ENCODE measurements around the gene G0S2. TPM values are rescaled to one million over a fixed set of nuclear protein-coding genes. Genes with fewer than 3 reads are reported as not detected.

The G0S2 gene
- polyA plus RNA-seq, 3 donors, result 176 to 1,583 (median 373) TPM

DNA sequence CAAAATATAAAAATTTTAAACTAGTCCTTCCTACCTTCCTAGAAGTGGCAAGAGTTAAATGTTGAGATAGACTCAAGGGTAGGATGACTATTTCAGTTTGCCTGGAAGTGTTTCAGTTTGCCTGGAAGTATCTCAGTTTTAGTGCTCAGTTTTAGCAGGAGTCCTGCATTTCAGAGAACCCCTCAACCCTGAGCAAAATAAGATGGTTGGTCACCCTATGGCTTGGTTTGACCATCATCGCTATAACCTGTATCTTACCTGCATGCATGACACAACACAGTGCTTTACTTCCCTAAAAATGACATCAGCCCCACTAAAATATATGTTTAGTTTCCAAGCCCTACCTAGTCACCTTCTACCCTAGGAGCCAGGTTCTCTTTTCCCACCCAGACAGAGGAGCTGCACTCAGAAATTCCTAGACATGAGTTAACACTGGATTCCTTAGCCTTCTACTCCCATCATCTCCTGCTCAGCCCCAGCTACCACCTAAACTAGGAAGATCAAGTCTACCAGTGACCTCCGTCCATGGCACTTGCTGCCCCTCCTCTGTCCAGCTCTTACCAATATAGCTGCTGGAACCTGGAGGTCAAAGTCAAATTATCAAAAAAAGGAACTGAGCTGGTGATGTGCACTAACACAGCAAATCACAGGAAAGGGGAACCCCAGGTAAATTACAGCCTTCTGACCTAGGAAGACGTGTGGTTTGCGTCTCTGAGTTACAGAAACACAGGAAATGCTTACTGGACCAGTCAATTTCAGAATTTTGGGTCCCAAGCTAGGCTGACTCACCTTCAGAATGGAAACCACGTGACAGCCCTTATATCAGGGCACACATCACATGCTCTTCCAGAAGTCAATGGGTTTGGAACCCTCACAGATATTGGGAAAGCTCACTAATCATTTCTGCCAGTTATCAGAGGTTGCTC, 2.2 kb upstream of the G0S2 start:
- Mint-ChIP-seq H3K27me3 (ENCODE audit: low read depth in 3 of 3) (peaks cover 45 to 53% (median 47%) of the 10 kb centered on the region in 3 donors), H3K4me1 (peaks cover 70% of the 10 kb centered on the region), H3K4me3 (peak overlapping the region; percentile 94 to 96), H3K9me3 (peaks cover 4 to 31% (median 15%) of the 10 kb centered on the region in 7 donors), H3K27ac (peak overlapping the region; percentile 92 to 98 (median 96)), H3K36me3 (peaks cover 13 to 44% of the 10 kb centered on the region in 2 donors)
- Histone ChIP-seq H3K4me3 (replicated peaks in 1 of 3; ENCODE audit: low read depth in 2 of 3, low read length in 3 of 3) (no peak overlapping the region), H3K9me3 (replicated peaks in 1 of 2; ENCODE audit: control insufficient read depth in 1 of 2, insufficient read depth in 1 of 2, low read length in 2 of 2) (no peaks in the 10 kb centered on the region), H3K27ac (ENCODE audit: low read depth in 1 of 2, low read length in 2 of 2) (peak overlapping the region; percentile 34 to 90), H3K27me3 (ENCODE audit: control insufficient read depth in 2 of 2, insufficient read depth in 2 of 2, low read length in 2 of 2) (peaks cover 24 to 46% of the 10 kb centered on the region in 2 donors), H3K79me2 (ENCODE audit: insufficient read depth, low read length) (no peaks in the 10 kb centered on the region), H3K4me2 (replicated peaks; ENCODE audit: extremely low read depth, low read length, poor library complexity, severe bottlenecking) (peak overlapping the region; percentile 77), H3K36me3 (replicated peaks in 1 of 2; ENCODE audit: control insufficient read depth in 1 of 2, insufficient read depth in 2 of 2, low read length in 2 of 2) (no peaks in the 10 kb centered on the region), H3K4me1 (ENCODE audit: control insufficient read depth in 1 of 2, insufficient read depth in 2 of 2, low read length in 2 of 2) (peaks cover 50 to 56% of the 10 kb centered on the region in 2 donors), H2AFZ (ENCODE audit: insufficient read depth, low read depth, low read length, poor library complexity, severe bottlenecking) (no peak overlapping the region), H4K20me1 (ENCODE audit: insufficient read depth, low read length) (peaks cover 9% of the 10 kb centered on the region), H3K9ac (ENCODE audit: insufficient read depth, low read length, poor library complexity, severe bottlenecking) (peak overlapping the region; percentile 44)
- 40% methylated on average over 4 of the region's 5 CpGs for WGBS (ENCODE audit: insufficient coverage)
- intact Hi-C loops (cut with micrococcal nuclease), result loop anchor here (1.0 to 10.0 kb wide), 4 partner anchors 13 to 94 kb away; no protein-coding TSS in a partner anchor
- DNase-seq, result peak; percentile 96 to 100 (median 99)
- TF ChIP-seq, protein P1, sequence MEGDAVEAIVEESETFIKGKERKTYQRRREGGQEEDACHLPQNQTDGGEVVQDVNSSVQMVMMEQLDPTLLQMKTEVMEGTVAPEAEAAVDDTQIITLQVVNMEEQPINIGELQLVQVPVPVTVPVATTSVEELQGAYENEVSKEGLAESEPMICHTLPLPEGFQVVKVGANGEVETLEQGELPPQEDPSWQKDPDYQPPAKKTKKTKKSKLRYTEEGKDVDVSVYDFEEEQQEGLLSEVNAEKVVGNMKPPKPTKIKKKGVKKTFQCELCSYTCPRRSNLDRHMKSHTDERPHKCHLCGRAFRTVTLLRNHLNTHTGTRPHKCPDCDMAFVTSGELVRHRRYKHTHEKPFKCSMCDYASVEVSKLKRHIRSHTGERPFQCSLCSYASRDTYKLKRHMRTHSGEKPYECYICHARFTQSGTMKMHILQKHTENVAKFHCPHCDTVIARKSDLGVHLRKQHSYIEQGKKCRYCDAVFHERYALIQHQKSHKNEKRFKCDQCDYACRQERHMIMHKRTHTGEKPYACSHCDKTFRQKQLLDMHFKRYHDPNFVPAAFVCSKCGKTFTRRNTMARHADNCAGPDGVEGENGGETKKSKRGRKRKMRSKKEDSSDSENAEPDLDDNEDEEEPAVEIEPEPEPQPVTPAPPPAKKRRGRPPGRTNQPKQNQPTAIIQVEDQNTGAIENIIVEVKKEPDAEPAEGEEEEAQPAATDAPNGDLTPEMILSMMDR (IDR thresholded peaks at IDR 0.05), result no peak

DNA sequence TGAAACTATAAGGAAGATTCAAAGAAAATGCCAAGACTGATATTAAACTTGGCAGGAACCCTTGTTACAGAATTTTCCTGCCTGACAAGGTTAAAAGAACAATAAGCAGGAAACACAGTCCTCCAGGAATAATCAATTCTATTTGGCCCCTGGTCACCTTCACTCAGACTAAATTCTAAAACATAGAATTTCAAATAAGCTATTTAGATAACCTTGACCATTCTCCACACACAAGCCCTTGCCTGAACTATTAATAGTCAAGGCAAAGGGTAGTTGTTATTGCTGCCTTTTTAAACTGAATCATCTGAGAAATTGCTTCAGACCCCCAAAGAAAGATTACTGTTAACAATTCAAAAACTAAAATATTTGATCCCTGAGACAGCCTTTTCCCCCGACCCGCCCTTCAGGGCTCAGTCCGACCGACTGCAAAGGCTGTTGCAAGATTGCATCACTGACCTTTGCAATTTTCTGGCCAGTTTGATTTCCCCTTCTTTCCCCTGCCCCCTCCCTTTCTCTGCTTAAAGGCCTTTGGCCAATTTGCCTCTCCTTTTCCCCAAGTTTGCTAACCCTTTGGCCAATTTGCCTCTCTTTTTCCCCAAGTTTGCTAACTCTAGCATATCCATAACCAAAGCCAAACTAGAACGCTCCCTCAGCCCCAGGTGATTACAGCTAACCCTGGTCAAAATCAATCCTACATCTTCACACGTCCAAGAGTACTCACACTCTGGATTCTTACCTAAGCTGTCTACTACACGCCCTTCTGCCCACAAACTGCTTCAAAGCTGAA, 1.4 kb upstream of the G0S2 start:
- Mint-ChIP-seq H3K27me3 (ENCODE audit: low read depth in 3 of 3) (peaks cover 51 to 58% (median 55%) of the 10 kb centered on the region in 3 donors), H3K36me3 (peaks cover 13 to 46% of the 10 kb centered on the region in 2 donors), H3K4me1 (peaks cover 74% of the 10 kb centered on the region), H3K27ac (peak overlapping the region; percentile 92 to 98 (median 96)), H3K9me3 (peaks cover 4 to 31% (median 15%) of the 10 kb centered on the region in 7 donors), H3K4me3 (peak overlapping the region; percentile 94 to 96)
- H3K27ac ChIP-seq (ENCODE audit: low read depth in 1 of 2, low read length in 2 of 2), result peak overlapping the region; percentile 18 to 90
- peak overlapping the region; percentile 44 for H3K9ac ChIP-seq (ENCODE audit: insufficient read depth, low read length, poor library complexity, severe bottlenecking)
- H2AFZ ChIP-seq (ENCODE audit: insufficient read depth, low read depth, low read length, poor library complexity, severe bottlenecking), result no peak overlapping the region
- peak; percentile 86 to 93 (median 91) for DNase-seq
- peak overlapping the region in 1 of 3 experiments; percentile 80 for H3K4me3 ChIP-seq (replicated peaks in 1 of 3; ENCODE audit: low read depth in 2 of 3, low read length in 3 of 3)
- H3K4me2 ChIP-seq (replicated peaks; ENCODE audit: extremely low read depth, low read length, poor library complexity, severe bottlenecking), result peak overlapping the region; percentile 77
- H3K36me3 ChIP-seq (replicated peaks in 1 of 2; ENCODE audit: control insufficient read depth in 1 of 2, insufficient read depth in 2 of 2, low read length in 2 of 2), result no peaks in the 10 kb centered on the region
- H3K27me3 ChIP-seq (ENCODE audit: control insufficient read depth in 2 of 2, insufficient read depth in 2 of 2, low read length in 2 of 2), result peaks cover 30 to 49% of the 10 kb centered on the region in 2 donors
- 16% methylated on average over 6 of the region's 7 CpGs for WGBS (ENCODE audit: insufficient coverage)
- no peaks in the 10 kb centered on the region for H3K79me2 ChIP-seq (ENCODE audit: insufficient read depth, low read length)
- no peaks in the 10 kb centered on the region for H3K9me3 ChIP-seq (replicated peaks in 1 of 2; ENCODE audit: control insufficient read depth in 1 of 2, insufficient read depth in 1 of 2, low read length in 2 of 2)
- H3K4me1 ChIP-seq (ENCODE audit: control insufficient read depth in 1 of 2, insufficient read depth in 2 of 2, low read length in 2 of 2), result peaks cover 48 to 51% of the 10 kb centered on the region in 2 donors
- peaks cover 9% of the 10 kb centered on the region for H4K20me1 ChIP-seq (ENCODE audit: insufficient read depth, low read length)
- TF ChIP-seq, protein P1 (IDR thresholded peaks at IDR 0.05), result no peak
- intact Hi-C loops (cut with micrococcal nuclease), result loop anchor here in 1 of 2 donors (2.0 to 10.0 kb wide), 3 partner anchors 17 to 93 kb away; no protein-coding TSS in a partner anchor
